Measurements from ENCODE around the gene SLC3A2. TPM values are rescaled to one million over a fixed set of nuclear protein-coding genes. Genes with fewer than 3 reads are reported as not detected.

Gene SLC3A2
- total RNA-seq, 1 donor from 2014 or later, result 35.0 TPM

GRCh38 chr11:62854013-62854824, 26.5 kb upstream of the SLC3A2 start:
- Histone ChIP-seq H3K27me3 (ENCODE audit: low read depth) (no peaks in the 10 kb centered on the region), H3K27ac (replicated peaks) (peak overlapping the region; percentile 88), H3K4me1 (peaks cover 44% of the 10 kb centered on the region), H3K9me3 (replicated peaks) (no peaks in the 10 kb centered on the region), H3K36me3 (peaks cover 33% of the 10 kb centered on the region), H3K4me3 (peak overlapping the region; percentile 94)
- no peak for DNase-seq
- TF ChIP-seq CTCF (IDR thresholded peaks at IDR 0.05; ENCODE audit: borderline replicate concordance), result no peak
- intact Hi-C loops (cut with micrococcal nuclease), result no loop called here

GRCh38 chr11:62854825-62855570, 25.7 kb upstream of the SLC3A2 start:
- Histone ChIP-seq H3K4me1 (peaks cover 44% of the 10 kb centered on the region), H3K9me3 (replicated peaks) (no peaks in the 10 kb centered on the region), H3K36me3 (peaks cover 33% of the 10 kb centered on the region), H3K4me3 (peak overlapping the region; percentile 94), H3K27ac (replicated peaks) (peak overlapping the region; percentile 88), H3K27me3 (ENCODE audit: low read depth) (no peaks in the 10 kb centered on the region)
- intact Hi-C loops (cut with micrococcal nuclease), result no loop called here
- DNase-seq, result no peak
- no peak for TF ChIP-seq CTCF (IDR thresholded peaks at IDR 0.05; ENCODE audit: borderline replicate concordance)

- Histone ChIP-seq H3K4me3 (peak overlapping the region; percentile 94), H3K27me3 (ENCODE audit: low read depth) (no peaks in the 10 kb centered on the region), H3K9me3 (replicated peaks) (no peaks in the 10 kb centered on the region), H3K4me1 (peaks cover 44% of the 10 kb centered on the region), H3K36me3 (peaks cover 33% of the 10 kb centered on the region), H3K27ac (replicated peaks) (peak overlapping the region; percentile 88)
- peak; percentile 23 for TF ChIP-seq CTCF (IDR thresholded peaks at IDR 0.05; ENCODE audit: borderline replicate concordance)
- peak; percentile 94 for DNase-seq
- intact Hi-C loops (cut with micrococcal nuclease), result no loop called here
Observed at GRCh38 chr11:62855571-62856332, 24.9 kb upstream of the SLC3A2 start.

GRCh38 chr11:62856333-62856895, 24.3 kb upstream of the SLC3A2 start:
- no peak for TF ChIP-seq CTCF (IDR thresholded peaks at IDR 0.05; ENCODE audit: borderline replicate concordance)
- intact Hi-C loops (cut with micrococcal nuclease), result no loop called here
- DNase-seq, result no peak

GRCh38 chr11:62857541-62857982, 23.1 kb upstream of the SLC3A2 start:
- DNase-seq, result no peak
- TF ChIP-seq CTCF (IDR thresholded peaks at IDR 0.05; ENCODE audit: borderline replicate concordance), result no peak
- Histone ChIP-seq H3K27ac (replicated peaks) (no peak overlapping the region), H3K4me3 (no peak overlapping the region), H3K36me3 (peaks cover 19% of the 10 kb centered on the region), H3K4me1 (peaks cover 39% of the 10 kb centered on the region), H3K27me3 (ENCODE audit: low read depth) (no peaks in the 10 kb centered on the region), H3K9me3 (replicated peaks) (no peaks in the 10 kb centered on the region)
- intact Hi-C loops (cut with micrococcal nuclease), result no loop called here

More at GRCh38 chr11:62856333-62856895, 24.3 kb upstream of the SLC3A2 start:
- H3K4me1 ChIP-seq, result peaks cover 41% of the 10 kb centered on the region
- no peaks in the 10 kb centered on the region for H3K27me3 ChIP-seq (ENCODE audit: low read depth)
- H3K27ac ChIP-seq (replicated peaks), result peak overlapping the region; percentile 88
- peaks cover 31% of the 10 kb centered on the region for H3K36me3 ChIP-seq
- H3K9me3 ChIP-seq (replicated peaks), result no peaks in the 10 kb centered on the region
- peak overlapping the region; percentile 94 for H3K4me3 ChIP-seq
